Fibroblast of mammary gland (primary cell): ENCODE measurements around the gene AQP9.

ENCODE experiments used
- DNase-seq: peaks from one replicate; pipeline ENCODE4 v3.0.0-alpha.2; 2010; ENCODE audit warnings: low read depth
- H3K4me3 ChIP-seq: 2 replicates; pipeline ENCODE4 v1.5.1; 2011; ENCODE audit warnings: low read depth, mild to moderate bottlenecking, low read length, moderate library complexity; ENCODE audit not compliant: control insufficient read depth
- TF ChIP-seq, protein P1 (sequence below): conservative IDR thresholded peaks from 2 replicates; pipeline ENCODE4 v1.5.1; 2011; ENCODE audit warnings: low read depth, low read length, inconsistent platforms; ENCODE audit not compliant: control insufficient read depth, insufficient read depth

The AQP9 gene

DNA sequence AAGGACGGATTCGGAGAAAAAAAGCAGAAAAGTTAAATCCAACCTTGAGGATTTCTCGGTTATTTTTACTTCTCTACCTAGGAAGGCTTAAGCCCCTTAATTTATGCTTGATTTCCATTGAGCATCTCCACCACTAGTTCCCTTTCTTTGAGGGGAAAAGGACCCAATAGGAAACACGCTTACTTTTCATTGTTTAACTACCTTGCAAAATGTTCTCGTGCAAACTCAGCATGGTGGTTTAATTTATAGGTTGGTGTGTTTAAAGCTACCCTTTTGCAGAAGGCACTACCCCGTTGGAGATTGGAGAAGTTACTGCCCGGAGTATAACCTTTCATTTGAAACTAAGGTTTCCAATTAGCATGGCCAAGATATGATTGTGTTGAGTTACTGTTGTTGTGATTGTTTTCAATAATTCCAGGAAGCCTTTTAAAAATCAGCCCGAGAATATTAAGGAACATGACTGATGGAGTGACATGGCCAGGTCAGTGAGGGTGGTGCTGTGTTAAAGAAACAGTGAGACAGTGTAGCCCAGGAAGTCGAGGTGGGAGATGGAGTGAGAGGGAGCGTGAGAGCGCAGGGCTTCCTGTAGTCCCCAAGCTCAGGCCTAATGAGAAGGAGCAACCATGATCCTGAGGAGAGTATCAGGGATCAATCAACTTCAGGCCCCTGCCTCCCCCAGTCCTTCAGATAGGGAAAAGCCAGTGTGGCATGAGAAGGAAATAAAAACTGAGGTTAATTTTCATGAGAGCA is 76.6 kb downstream of the AQP9 start:
- no peak for DNase-seq
- H3K4me3 ChIP-seq, result no peak overlapping the region
- TF ChIP-seq, protein P1, sequence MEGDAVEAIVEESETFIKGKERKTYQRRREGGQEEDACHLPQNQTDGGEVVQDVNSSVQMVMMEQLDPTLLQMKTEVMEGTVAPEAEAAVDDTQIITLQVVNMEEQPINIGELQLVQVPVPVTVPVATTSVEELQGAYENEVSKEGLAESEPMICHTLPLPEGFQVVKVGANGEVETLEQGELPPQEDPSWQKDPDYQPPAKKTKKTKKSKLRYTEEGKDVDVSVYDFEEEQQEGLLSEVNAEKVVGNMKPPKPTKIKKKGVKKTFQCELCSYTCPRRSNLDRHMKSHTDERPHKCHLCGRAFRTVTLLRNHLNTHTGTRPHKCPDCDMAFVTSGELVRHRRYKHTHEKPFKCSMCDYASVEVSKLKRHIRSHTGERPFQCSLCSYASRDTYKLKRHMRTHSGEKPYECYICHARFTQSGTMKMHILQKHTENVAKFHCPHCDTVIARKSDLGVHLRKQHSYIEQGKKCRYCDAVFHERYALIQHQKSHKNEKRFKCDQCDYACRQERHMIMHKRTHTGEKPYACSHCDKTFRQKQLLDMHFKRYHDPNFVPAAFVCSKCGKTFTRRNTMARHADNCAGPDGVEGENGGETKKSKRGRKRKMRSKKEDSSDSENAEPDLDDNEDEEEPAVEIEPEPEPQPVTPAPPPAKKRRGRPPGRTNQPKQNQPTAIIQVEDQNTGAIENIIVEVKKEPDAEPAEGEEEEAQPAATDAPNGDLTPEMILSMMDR, result no peak

- H3K4me3 ChIP-seq, result no peak overlapping the region
- TF ChIP-seq, protein P1, result no peak
- DNase-seq, result no peak
Observed at GRCh38 chr15:58217460-58217859, 79.3 kb downstream of the AQP9 start.

- TF ChIP-seq, protein P1, result peak; percentile 79
- no peak overlapping the region for H3K4me3 ChIP-seq
- peak; percentile 58 for DNase-seq
Observed at GRCh38 chr15:58221591-58222241, 83.5 kb downstream of the AQP9 start.

GRCh38 chr15:58222679-58223078 is 84.5 kb downstream of the AQP9 start:
- TF ChIP-seq, protein P1, result peak; percentile 17
- H3K4me3 ChIP-seq, result no peak overlapping the region
- peak; percentile 37 for DNase-seq

GRCh38 chr15:58223432-58223831 is 85.3 kb downstream of the AQP9 start:
- no peak for DNase-seq
- H3K4me3 ChIP-seq, result no peak overlapping the region
- TF ChIP-seq, protein P1, result no peak

DNA sequence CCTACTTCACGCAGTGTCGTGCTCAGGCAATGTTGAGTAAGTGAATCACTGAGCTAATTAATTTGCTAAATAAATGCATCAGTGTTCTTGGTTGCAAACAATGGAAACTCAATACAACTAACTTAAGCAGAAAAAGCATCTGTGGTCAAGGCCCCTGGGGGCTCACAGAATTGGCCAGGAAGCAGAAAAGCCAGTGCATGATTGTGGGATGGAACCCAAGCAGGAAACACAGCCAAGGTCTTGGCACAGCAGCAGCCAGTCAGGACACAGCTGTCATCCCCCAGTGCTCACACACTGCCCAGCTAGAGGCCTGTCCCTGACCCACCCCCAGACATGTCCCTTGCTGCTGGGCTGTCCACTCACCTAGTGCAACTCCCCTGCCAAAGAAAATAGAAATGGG is 85.9 kb downstream of the AQP9 start:
- TF ChIP-seq, protein P1, result no peak

More for the DNA sequence above, 85.9 kb downstream of the AQP9 start:
- H3K4me3 ChIP-seq, result no peak overlapping the region
- peak; percentile 57 for DNase-seq
